ENCODE measurements around the gene ZNF8.

The ZNF8 gene

GRCh38 chr19:58334691-58335249, 56.0 kb downstream of the ZNF8 start:
- TF ChIP-seq CTCF (conservative IDR thresholded peaks at IDR 0.05; ENCODE audit: low read depth, low read length): no peak

GRCh38 chr19:58335630-58336029, 56.9 kb downstream of the ZNF8 start:
- TF ChIP-seq CTCF (conservative IDR thresholded peaks at IDR 0.05; ENCODE audit: low read depth, low read length): no peak
- DNase-seq (ENCODE audit: low read depth): no peak
- H3K4me3 ChIP-seq (ENCODE audit: low read length): no peak overlapping the region

More at GRCh38 chr19:58334691-58335249, 56.0 kb downstream of the ZNF8 start:
- DNase-seq (ENCODE audit: low read depth): no peak
- H3K4me3 ChIP-seq (ENCODE audit: low read length): no peak overlapping the region

GRCh38 chr19:58336216-58336615, 57.5 kb downstream of the ZNF8 start:
- no peak for DNase-seq (ENCODE audit: low read depth)
- H3K4me3 ChIP-seq (ENCODE audit: low read length): no peak overlapping the region
- no peak for TF ChIP-seq CTCF (conservative IDR thresholded peaks at IDR 0.05; ENCODE audit: low read depth, low read length)

GRCh38 chr19:58336820-58337219, 58.1 kb downstream of the ZNF8 start:
- no peak for DNase-seq (ENCODE audit: low read depth)
- TF ChIP-seq CTCF (conservative IDR thresholded peaks at IDR 0.05; ENCODE audit: low read depth, low read length): no peak
- H3K4me3 ChIP-seq (ENCODE audit: low read length): no peak overlapping the region

GRCh38 chr19:58338336-58338735, 59.6 kb downstream of the ZNF8 start:
- DNase-seq (ENCODE audit: low read depth): no peak
- no peak for TF ChIP-seq CTCF (conservative IDR thresholded peaks at IDR 0.05; ENCODE audit: low read depth, low read length)
- no peak overlapping the region for H3K4me3 ChIP-seq (ENCODE audit: low read length)

- no peak for TF ChIP-seq CTCF (conservative IDR thresholded peaks at IDR 0.05; ENCODE audit: low read depth, low read length)
- H3K4me3 ChIP-seq (ENCODE audit: low read length): no peak overlapping the region
- no peak for DNase-seq (ENCODE audit: low read depth)
Measured at GRCh38 chr19:58338825-58339558, 60.2 kb downstream of the ZNF8 start.

GRCh38 chr19:58345558-58345957, 66.8 kb downstream of the ZNF8 start:
- no peak overlapping the region for H3K4me3 ChIP-seq (ENCODE audit: low read length)
- DNase-seq (ENCODE audit: low read depth): no peak
- no peak for TF ChIP-seq CTCF (conservative IDR thresholded peaks at IDR 0.05; ENCODE audit: low read depth, low read length)
